K562 (cell line): ENCODE measurements around the gene PAXIP1. TPM values are rescaled to one million over a fixed set of nuclear protein-coding genes. Genes with fewer than 3 reads are reported as not detected.

ENCODE experiments used
- CCAR2 ChIP-seq: fragments of 200-400 bp; formaldehyde crosslinking; IDR thresholded peaks from 2 replicates; pipeline ENCODE4 v1.6.1; 2017; ENCODE audit warnings: mild to moderate bottlenecking, low read depth, low read length
- MTA2 ChIP-seq: fragments of 450-650 bp; IDR thresholded peaks from 2 replicates; pipeline ENCODE4 v1.6.1; 2016; ENCODE audit warnings: low read depth
- MTA3 ChIP-seq: fragments of 450-650 bp; formaldehyde crosslinking; IDR thresholded peaks from 2 replicates; pipeline ENCODE4 v1.6.1; 2017; ENCODE audit warnings: mild to moderate bottlenecking, borderline replicate concordance
- MTF1 ChIP-seq: fragments of 250-450 bp; sonication (Bioruptor Pico); IDR thresholded peaks from 2 replicates; pipeline ENCODE4 v1.9.0; 2021; ENCODE audit warnings: moderate library complexity, mild to moderate bottlenecking, inconsistent platforms, borderline replicate concordance
- MYNN ChIP-seq, 2 experiments: sonication (generic); formaldehyde crosslinking in 1 of 2; IDR thresholded peaks; 2 replicates each; pipeline versions ENCODE4 v1.5.0 to v1.6.1; 2016 to 2020; ENCODE audit warnings: antibody characterized with exemption in 1 of 2, missing genetic modification reagents in 1 of 2
- SREBF2 ChIP-seq: sonication (generic); formaldehyde crosslinking; IDR thresholded peaks from 2 replicates; pipeline ENCODE4 v1.4.0; 2020; ENCODE audit warnings: mild to moderate bottlenecking, missing genetic modification reagents
- SRSF3 ChIP-seq: fragments of 200-400 bp; formaldehyde crosslinking; IDR thresholded peaks from 2 replicates; pipeline ENCODE4 v1.6.1; 2016; ENCODE audit warnings: mild to moderate bottlenecking, low read length, moderate library complexity; ENCODE audit not compliant: insufficient read depth
- ZNF124 ChIP-seq: sonication (generic); formaldehyde crosslinking; IDR thresholded peaks from 2 replicates; pipeline ENCODE4 v1.8.1; 2022; ENCODE audit warnings: missing genetic modification reagents
- ZNF699 ChIP-seq: fragments of 250-450 bp; sonication (Bioruptor Pico); IDR thresholded peaks from 2 replicates; pipeline ENCODE4 v1.8.0; 2021; ENCODE audit warnings: mild to moderate bottlenecking, moderate library complexity; ENCODE audit not compliant: insufficient replicate concordance
- polyA plus RNA-seq, 8 experiments: library from polyadenylated mRNA; depleted of rRNA in 4 of 8; stranded (reverse) in 5 of 8; unstranded in 3 of 8; fragments of >200 nt; fragmentation: Nextera tagmentation in 2 of 8; fragmentation: Illumina TruSeq in 1 of 8; extraction: Ambion mirVana in 2 of 8; extraction: Trizol in 1 of 8; gene quantifications; 2 replicates each; pipeline versions ENCODE4 v1.2.1 to v1.2.3, GENCODE V29; 2011 to 2014; ENCODE audit warnings: inconsistent platforms in 1 of 8, missing spikeins in 1 of 8
- total RNA-seq, 7 experiments: library from RNA; depleted of rRNA in 6 of 7; stranded (reverse); fragments of >200 nt in 6 of 7; fragmentation: Illumina TruSeq in 2 of 7; extraction: Trizol in 2 of 7; gene quantifications; 2 replicates each; pipeline versions ENCODE4 v1.2.1 to v1.2.3, GENCODE V29; 2011 to 2021; ENCODE audit warnings: low replicate concordance in 1 of 7
- TF ChIP-seq, protein P1 (sequence below): fragments of 250-450 bp; sonication (Bioruptor Pico); IDR thresholded peaks from 2 replicates; pipeline ENCODE4 v1.5.0; 2020; ENCODE audit warnings: mild to moderate bottlenecking, borderline replicate concordance
- TF ChIP-seq, protein P2 (sequence below), 2 experiments: fragments of 150-350 bp in 1 of 2; IDR thresholded peaks; 2 replicates each; pipeline ENCODE4 v1.6.1; 2012 to 2016; ENCODE audit warnings: low read depth in 2 of 2, low read length in 2 of 2, mild to moderate bottlenecking in 1 of 2, moderate library complexity in 1 of 2
- TF ChIP-seq, protein P3 (sequence below): fragments of 250-450 bp; sonication (Bioruptor Pico); IDR thresholded peaks from 2 replicates; pipeline ENCODE4 v1.4.0; 2020; ENCODE audit warnings: mild to moderate bottlenecking, moderate library complexity, borderline replicate concordance
- TF ChIP-seq, protein P4 (sequence below): fragments of 450-650 bp; IDR thresholded peaks from 2 replicates; pipeline ENCODE4 v1.6.1; 2017; ENCODE audit warnings: antibody characterized with exemption, mild to moderate bottlenecking
- TF ChIP-seq, protein P5 (sequence below): fragments of 450-650 bp; IDR thresholded peaks from 2 replicates; pipeline ENCODE4 v1.6.1; 2017; ENCODE audit warnings: mild to moderate bottlenecking, moderate library complexity

Gene PAXIP1
- total and polyA plus RNA-seq, 9 of the 15 experiments (the other 6 are each of a cell fraction or from before 2014, with no cell fraction given), result 9.7 to 37.9 (median 28.4) TPM

DNA sequence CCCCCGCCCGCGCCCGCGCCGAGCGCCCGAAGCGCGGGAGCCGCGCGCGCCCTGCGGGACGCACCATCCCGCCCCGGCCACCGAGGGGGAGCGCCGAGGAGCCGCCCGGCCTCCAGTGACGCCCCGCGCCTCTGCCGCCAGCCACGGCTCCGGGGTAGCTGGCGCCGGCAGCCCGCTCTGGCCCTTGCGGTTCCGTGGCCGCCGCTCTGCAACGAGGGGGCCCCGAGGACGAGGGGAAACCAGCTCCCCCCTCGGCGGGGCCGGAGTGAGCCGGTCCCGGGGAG is at the start of gene PAXIP1 (continued):
- TF ChIP-seq ZNF699 (CRISPR knock-in tag), result no peak
- no peak for TF ChIP-seq ZNF124 (CRISPR knock-in tag)
- TF ChIP-seq MYNN (IDR thresholded peaks at IDR 0.05), result no peak
- TF ChIP-seq MYNN (CRISPR knock-in tag; IDR thresholded peaks at IDR 0.05), result no peak
- no peak for TF ChIP-seq MTA3
- TF ChIP-seq, protein P1, sequence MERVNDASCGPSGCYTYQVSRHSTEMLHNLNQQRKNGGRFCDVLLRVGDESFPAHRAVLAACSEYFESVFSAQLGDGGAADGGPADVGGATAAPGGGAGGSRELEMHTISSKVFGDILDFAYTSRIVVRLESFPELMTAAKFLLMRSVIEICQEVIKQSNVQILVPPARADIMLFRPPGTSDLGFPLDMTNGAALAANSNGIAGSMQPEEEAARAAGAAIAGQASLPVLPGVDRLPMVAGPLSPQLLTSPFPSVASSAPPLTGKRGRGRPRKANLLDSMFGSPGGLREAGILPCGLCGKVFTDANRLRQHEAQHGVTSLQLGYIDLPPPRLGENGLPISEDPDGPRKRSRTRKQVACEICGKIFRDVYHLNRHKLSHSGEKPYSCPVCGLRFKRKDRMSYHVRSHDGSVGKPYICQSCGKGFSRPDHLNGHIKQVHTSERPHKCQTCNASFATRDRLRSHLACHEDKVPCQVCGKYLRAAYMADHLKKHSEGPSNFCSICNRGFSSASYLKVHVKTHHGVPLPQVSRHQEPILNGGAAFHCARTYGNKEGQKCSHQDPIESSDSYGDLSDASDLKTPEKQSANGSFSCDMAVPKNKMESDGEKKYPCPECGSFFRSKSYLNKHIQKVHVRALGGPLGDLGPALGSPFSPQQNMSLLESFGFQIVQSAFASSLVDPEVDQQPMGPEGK (CRISPR knock-in tag), result no peak
- TF ChIP-seq, protein P2, sequence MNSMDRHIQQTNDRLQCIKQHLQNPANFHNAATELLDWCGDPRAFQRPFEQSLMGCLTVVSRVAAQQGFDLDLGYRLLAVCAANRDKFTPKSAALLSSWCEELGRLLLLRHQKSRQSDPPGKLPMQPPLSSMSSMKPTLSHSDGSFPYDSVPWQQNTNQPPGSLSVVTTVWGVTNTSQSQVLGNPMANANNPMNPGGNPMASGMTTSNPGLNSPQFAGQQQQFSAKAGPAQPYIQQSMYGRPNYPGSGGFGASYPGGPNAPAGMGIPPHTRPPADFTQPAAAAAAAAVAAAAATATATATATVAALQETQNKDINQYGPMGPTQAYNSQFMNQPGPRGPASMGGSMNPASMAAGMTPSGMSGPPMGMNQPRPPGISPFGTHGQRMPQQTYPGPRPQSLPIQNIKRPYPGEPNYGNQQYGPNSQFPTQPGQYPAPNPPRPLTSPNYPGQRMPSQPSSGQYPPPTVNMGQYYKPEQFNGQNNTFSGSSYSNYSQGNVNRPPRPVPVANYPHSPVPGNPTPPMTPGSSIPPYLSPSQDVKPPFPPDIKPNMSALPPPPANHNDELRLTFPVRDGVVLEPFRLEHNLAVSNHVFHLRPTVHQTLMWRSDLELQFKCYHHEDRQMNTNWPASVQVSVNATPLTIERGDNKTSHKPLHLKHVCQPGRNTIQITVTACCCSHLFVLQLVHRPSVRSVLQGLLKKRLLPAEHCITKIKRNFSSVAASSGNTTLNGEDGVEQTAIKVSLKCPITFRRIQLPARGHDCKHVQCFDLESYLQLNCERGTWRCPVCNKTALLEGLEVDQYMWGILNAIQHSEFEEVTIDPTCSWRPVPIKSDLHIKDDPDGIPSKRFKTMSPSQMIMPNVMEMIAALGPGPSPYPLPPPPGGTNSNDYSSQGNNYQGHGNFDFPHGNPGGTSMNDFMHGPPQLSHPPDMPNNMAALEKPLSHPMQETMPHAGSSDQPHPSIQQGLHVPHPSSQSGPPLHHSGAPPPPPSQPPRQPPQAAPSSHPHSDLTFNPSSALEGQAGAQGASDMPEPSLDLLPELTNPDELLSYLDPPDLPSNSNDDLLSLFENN (IDR thresholded peaks at IDR 0.05; ENCODE audit: low read depth in 2 of 2, low read length in 2 of 2), result no peak; a peak in 1 of 4 replicates
- no peak for TF ChIP-seq CCAR2
- TF ChIP-seq, protein P3, sequence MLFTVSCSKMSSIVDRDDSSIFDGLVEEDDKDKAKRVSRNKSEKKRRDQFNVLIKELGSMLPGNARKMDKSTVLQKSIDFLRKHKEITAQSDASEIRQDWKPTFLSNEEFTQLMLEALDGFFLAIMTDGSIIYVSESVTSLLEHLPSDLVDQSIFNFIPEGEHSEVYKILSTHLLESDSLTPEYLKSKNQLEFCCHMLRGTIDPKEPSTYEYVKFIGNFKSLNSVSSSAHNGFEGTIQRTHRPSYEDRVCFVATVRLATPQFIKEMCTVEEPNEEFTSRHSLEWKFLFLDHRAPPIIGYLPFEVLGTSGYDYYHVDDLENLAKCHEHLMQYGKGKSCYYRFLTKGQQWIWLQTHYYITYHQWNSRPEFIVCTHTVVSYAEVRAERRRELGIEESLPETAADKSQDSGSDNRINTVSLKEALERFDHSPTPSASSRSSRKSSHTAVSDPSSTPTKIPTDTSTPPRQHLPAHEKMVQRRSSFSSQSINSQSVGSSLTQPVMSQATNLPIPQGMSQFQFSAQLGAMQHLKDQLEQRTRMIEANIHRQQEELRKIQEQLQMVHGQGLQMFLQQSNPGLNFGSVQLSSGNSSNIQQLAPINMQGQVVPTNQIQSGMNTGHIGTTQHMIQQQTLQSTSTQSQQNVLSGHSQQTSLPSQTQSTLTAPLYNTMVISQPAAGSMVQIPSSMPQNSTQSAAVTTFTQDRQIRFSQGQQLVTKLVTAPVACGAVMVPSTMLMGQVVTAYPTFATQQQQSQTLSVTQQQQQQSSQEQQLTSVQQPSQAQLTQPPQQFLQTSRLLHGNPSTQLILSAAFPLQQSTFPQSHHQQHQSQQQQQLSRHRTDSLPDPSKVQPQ (CRISPR knock-in tag), result no peak
- no peak for TF ChIP-seq SRSF3
- no peak for TF ChIP-seq MTA2
- TF ChIP-seq, protein P4, sequence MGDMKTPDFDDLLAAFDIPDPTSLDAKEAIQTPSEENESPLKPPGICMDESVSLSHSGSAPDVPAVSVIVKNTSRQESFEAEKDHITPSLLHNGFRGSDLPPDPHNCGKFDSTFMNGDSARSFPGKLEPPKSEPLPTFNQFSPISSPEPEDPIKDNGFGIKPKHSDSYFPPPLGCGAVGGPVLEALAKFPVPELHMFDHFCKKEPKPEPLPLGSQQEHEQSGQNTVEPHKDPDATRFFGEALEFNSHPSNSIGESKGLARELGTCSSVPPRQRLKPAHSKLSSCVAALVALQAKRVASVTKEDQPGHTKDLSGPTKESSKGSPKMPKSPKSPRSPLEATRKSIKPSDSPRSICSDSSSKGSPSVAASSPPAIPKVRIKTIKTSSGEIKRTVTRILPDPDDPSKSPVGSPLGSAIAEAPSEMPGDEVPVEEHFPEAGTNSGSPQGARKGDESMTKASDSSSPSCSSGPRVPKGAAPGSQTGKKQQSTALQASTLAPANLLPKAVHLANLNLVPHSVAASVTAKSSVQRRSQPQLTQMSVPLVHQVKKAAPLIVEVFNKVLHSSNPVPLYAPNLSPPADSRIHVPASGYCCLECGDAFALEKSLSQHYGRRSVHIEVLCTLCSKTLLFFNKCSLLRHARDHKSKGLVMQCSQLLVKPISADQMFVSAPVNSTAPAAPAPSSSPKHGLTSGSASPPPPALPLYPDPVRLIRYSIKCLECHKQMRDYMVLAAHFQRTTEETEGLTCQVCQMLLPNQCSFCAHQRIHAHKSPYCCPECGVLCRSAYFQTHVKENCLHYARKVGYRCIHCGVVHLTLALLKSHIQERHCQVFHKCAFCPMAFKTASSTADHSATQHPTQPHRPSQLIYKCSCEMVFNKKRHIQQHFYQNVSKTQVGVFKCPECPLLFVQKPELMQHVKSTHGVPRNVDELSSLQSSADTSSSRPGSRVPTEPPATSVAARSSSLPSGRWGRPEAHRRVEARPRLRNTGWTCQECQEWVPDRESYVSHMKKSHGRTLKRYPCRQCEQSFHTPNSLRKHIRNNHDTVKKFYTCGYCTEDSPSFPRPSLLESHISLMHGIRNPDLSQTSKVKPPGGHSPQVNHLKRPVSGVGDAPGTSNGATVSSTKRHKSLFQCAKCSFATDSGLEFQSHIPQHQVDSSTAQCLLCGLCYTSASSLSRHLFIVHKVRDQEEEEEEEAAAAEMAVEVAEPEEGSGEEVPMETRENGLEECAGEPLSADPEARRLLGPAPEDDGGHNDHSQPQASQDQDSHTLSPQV, result peak; percentile 37; the same call in 1 of the 2 replicates
- TF ChIP-seq, protein P5, sequence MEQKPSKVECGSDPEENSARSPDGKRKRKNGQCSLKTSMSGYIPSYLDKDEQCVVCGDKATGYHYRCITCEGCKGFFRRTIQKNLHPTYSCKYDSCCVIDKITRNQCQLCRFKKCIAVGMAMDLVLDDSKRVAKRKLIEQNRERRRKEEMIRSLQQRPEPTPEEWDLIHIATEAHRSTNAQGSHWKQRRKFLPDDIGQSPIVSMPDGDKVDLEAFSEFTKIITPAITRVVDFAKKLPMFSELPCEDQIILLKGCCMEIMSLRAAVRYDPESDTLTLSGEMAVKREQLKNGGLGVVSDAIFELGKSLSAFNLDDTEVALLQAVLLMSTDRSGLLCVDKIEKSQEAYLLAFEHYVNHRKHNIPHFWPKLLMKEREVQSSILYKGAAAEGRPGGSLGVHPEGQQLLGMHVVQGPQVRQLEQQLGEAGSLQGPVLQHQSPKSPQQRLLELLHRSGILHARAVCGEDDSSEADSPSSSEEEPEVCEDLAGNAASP, result no peak
- TF ChIP-seq SREBF2 (CRISPR knock-in tag), result no peak
- TF ChIP-seq MTF1, result no peak
